ENCODE data around the gene NBEA.
"Not testable (repeated sequence)": the region's sequence is repeated elsewhere in the genome, so short reads cannot be mapped to it uniquely, and the experiment has no call there.

Gene NBEA

GRCh38 chr13:35093356-35093755 lies 151.3 kb downstream of the NBEA start:
- DNase-seq, result no peak

GRCh38 chr13:35106771-35107170 lies 164.7 kb downstream of the NBEA start:
- not testable (repeated sequence) for DNase-seq

- no peak for DNase-seq
Observed at GRCh38 chr13:35107535-35107934, 165.5 kb downstream of the NBEA start.

GRCh38 chr13:35113612-35114011 lies 171.5 kb downstream of the NBEA start:
- not testable (repeated sequence) for DNase-seq

- no peak for DNase-seq
Observed at GRCh38 chr13:35127466-35127865, 185.4 kb downstream of the NBEA start.

GRCh38 chr13:35129500-35129899 lies 187.4 kb downstream of the NBEA start:
- DNase-seq, result no peak

- DNase-seq, result no peak
Observed at GRCh38 chr13:35131471-35131870, 189.4 kb downstream of the NBEA start.

GRCh38 chr13:35136585-35136984 lies 194.5 kb downstream of the NBEA start:
- no peak for DNase-seq

- DNase-seq, result peak; percentile 35
Observed at GRCh38 chr13:35139591-35139990, 197.5 kb downstream of the NBEA start.

GRCh38 chr13:35140321-35140720 lies 198.3 kb downstream of the NBEA start:
- DNase-seq, result peak; percentile 51

GRCh38 chr13:35140831-35141230 lies 198.8 kb downstream of the NBEA start:
- no peak for DNase-seq

GRCh38 chr13:35143123-35143522 lies 201.1 kb downstream of the NBEA start:
- DNase-seq, result no peak

- DNase-seq, result no peak
Observed at GRCh38 chr13:35144166-35144890, 202.3 kb downstream of the NBEA start.

- DNase-seq, result no peak
Observed at GRCh38 chr13:35146686-35147085, 204.6 kb downstream of the NBEA start.

GRCh38 chr13:35157143-35157755 lies 215.2 kb downstream of the NBEA start:
- DNase-seq, result peak; percentile 51

- DNase-seq, result no peak
Observed at GRCh38 chr13:35159041-35159440, 217.0 kb downstream of the NBEA start.

GRCh38 chr13:35160896-35161295 lies 218.8 kb downstream of the NBEA start:
- DNase-seq, result no peak

- no peak for DNase-seq
Observed at GRCh38 chr13:35162420-35162819, 220.3 kb downstream of the NBEA start.

GRCh38 chr13:35163674-35164073 lies 221.6 kb downstream of the NBEA start:
- DNase-seq, result no peak

GRCh38 chr13:35164324-35164932 lies 222.4 kb downstream of the NBEA start:
- DNase-seq, result peak; percentile 63

- no peak for DNase-seq
Observed at GRCh38 chr13:35165205-35165604, 223.1 kb downstream of the NBEA start.

GRCh38 chr13:35179494-35179893 lies 237.4 kb downstream of the NBEA start:
- no peak for DNase-seq

- DNase-seq, result no peak
Observed at GRCh38 chr13:35179920-35180663, 238.0 kb downstream of the NBEA start.

GRCh38 chr13:35190241-35190640 lies 248.2 kb downstream of the NBEA start:
- DNase-seq, result no peak
